HG02759 (cell line): Measurements from ENCODE around the gene TEKT2.

Experiments
- ATAC-seq: cut with Tn5 transposase; IDR thresholded peaks from one replicate; pipeline ENCODE4 v1.9.1; 2021; ENCODE audit warnings: mild to moderate bottlenecking, moderate library complexity; ENCODE audit not compliant: unreplicated experiment

The TEKT2 gene

GRCh38 chr1:36100376-36100775 is 16.5 kb downstream of the TEKT2 start:
- ATAC-seq: no peak

- ATAC-seq: no peak
Observed at GRCh38 chr1:36101546-36101945, 17.7 kb downstream of the TEKT2 start.

GRCh38 chr1:36106269-36106668 is 22.4 kb downstream of the TEKT2 start:
- no peak for ATAC-seq

- ATAC-seq: no peak
Observed at GRCh38 chr1:36107394-36107793, 23.5 kb downstream of the TEKT2 start.

- no peak for ATAC-seq
Observed at GRCh38 chr1:36108314-36108713, 24.4 kb downstream of the TEKT2 start.

GRCh38 chr1:36109041-36109679 is 25.3 kb downstream of the TEKT2 start:
- ATAC-seq: no peak

- no peak for ATAC-seq
Observed at GRCh38 chr1:36111151-36111550, 27.3 kb downstream of the TEKT2 start.

- ATAC-seq: no peak
Observed at GRCh38 chr1:36112823-36113222, 28.9 kb downstream of the TEKT2 start.

GRCh38 chr1:36114371-36114770 is 30.5 kb downstream of the TEKT2 start:
- ATAC-seq: no peak

GRCh38 chr1:36115200-36115669 is 31.3 kb downstream of the TEKT2 start:
- no peak for ATAC-seq

- no peak for ATAC-seq
Observed at GRCh38 chr1:36115931-36116330, 32.0 kb downstream of the TEKT2 start.

- no peak for ATAC-seq
Observed at GRCh38 chr1:36116901-36117300, 33.0 kb downstream of the TEKT2 start.

GRCh38 chr1:36118447-36119204 is 34.7 kb downstream of the TEKT2 start:
- no peak for ATAC-seq

GRCh38 chr1:36119456-36119855 is 35.6 kb downstream of the TEKT2 start:
- ATAC-seq: no peak

- no peak for ATAC-seq
Observed at GRCh38 chr1:36122062-36123030, 38.5 kb downstream of the TEKT2 start.

- ATAC-seq: no peak
Observed at GRCh38 chr1:36123356-36123755, 39.5 kb downstream of the TEKT2 start.

- ATAC-seq: no peak
Observed at GRCh38 chr1:36124404-36125128, 40.7 kb downstream of the TEKT2 start.

GRCh38 chr1:36125129-36125991 is 41.5 kb downstream of the TEKT2 start, which contains the start of gene COL8A2:
COL8A2 (minus strand) TSS chr1:36125222; CDS start chr1:36100242, 24,980 bp downstream.
- no peak for ATAC-seq

- no peak for ATAC-seq
Observed at GRCh38 chr1:36126005-36126716, 42.3 kb downstream of the TEKT2 start.
